VCaP (cell line): ENCODE measurements around the gene EFCAB7.

Experiments used
- H3K27ac ChIP-seq: fragments of 450-650 bp; 2 replicates; pipeline ENCODE4 v1.5.1; 2017
- CTCF ChIP-seq: fragments of 450-650 bp; conservative IDR thresholded peaks from 2 replicates; pipeline ENCODE4 v1.5.1; 2017; ENCODE audit warnings: mild to moderate bottlenecking, moderate library complexity

The EFCAB7 gene

GRCh38 chr1:63522891-63523728 lies at the start of gene EFCAB7, which contains the start of gene ITGB3BP:
Gene EFCAB7, plus strand, starts transcription at chr1:63523525. Its CDS starts 2,048 bp downstream, at chr1:63525573.
Gene ITGB3BP, minus strand, starts transcription at chr1:63523225. Its CDS starts 92 bp downstream, at chr1:63523133.
- no peak for TF ChIP-seq CTCF
- H3K27ac ChIP-seq, result peak within 1 kb of the TSS; percentile 83

- H3K27ac ChIP-seq, result no peak overlapping the region
- no peak for TF ChIP-seq CTCF
Measured at GRCh38 chr1:63475761-63476160, 47.6 kb upstream of the EFCAB7 start.

- no peak for TF ChIP-seq CTCF
Measured at GRCh38 chr1:63480057-63480456, 43.3 kb upstream of the EFCAB7 start.

GRCh38 chr1:63486629-63487028 lies 36.7 kb upstream of the EFCAB7 start:
- no peak overlapping the region for H3K27ac ChIP-seq
- no peak for TF ChIP-seq CTCF

More at GRCh38 chr1:63480057-63480456, 43.3 kb upstream of the EFCAB7 start:
- no peak overlapping the region for H3K27ac ChIP-seq

- no peak for TF ChIP-seq CTCF
- H3K27ac ChIP-seq, result no peak overlapping the region
Measured at GRCh38 chr1:63487336-63488065, 35.8 kb upstream of the EFCAB7 start.

GRCh38 chr1:63497577-63497976 lies 25.7 kb upstream of the EFCAB7 start:
- H3K27ac ChIP-seq, result no peak overlapping the region
- TF ChIP-seq CTCF, result no peak

GRCh38 chr1:63498106-63498505 lies 25.2 kb upstream of the EFCAB7 start:
- no peak for TF ChIP-seq CTCF
- H3K27ac ChIP-seq, result no peak overlapping the region
